Daoy (cell line): ENCODE measurements around the gene GADL1. TPM values are rescaled to one million over a fixed set of nuclear protein-coding genes. Genes with fewer than 3 reads are reported as not detected.

Experiments used
- DNase-seq: peaks from one replicate; pipeline ENCODE4 v3.0.0-alpha.2; 2015; ENCODE audit warnings: low read depth
- total RNA-seq: library from RNA; depleted of rRNA; stranded (reverse); fragments of >200 nt; shearing (Covaris generic); gene quantifications from 2 replicates; pipeline ENCODE4 v1.2.3, GENCODE V29; 2014

The GADL1 gene
- total RNA-seq, 1 experiment from 2014 or later = not detected

DNA sequence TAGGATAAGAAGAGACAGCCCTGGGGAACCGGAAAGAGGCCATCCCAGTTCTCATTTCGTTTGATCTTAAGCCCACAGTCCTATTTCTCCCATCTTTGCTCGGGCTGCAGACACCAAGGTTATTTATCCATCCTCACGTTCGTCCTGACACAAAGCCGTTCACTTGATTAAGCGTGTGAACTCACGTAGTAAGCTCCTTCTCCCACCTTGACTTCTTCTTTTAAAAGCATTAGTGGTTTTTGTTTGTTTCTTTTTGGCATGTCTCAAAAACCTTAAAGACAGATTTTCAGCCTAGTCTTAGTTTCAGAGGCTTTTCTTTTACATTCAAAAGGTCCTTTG, 217.1 kb downstream of the GADL1 start:
- DNase-seq = no peak

- no peak for DNase-seq
Measured at GRCh38 chr3:30676424-30677346, 217.8 kb downstream of the GADL1 start.
